Endothelial cell (in vitro differentiated cells): ENCODE data around the gene MEIS1. TPM values are rescaled to one million over a fixed set of nuclear protein-coding genes. Genes with fewer than 3 reads are reported as not detected.

Experiments
- DNase-seq: peaks from one replicate; pipeline ENCODE4 v3.0.0; 2021; ENCODE audit warnings: low spot score
- H3K27ac Mint-ChIP-seq: one replicate; pipeline ENCODE4 v1.8.0; 2021; ENCODE audit warnings: mixed read lengths, inconsistent platforms; ENCODE audit not compliant: unreplicated experiment
- H3K27me3 Mint-ChIP-seq: one replicate; pipeline ENCODE4 v1.8.0; 2021; ENCODE audit warnings: mild to moderate bottlenecking, moderate library complexity, mixed read lengths, inconsistent platforms; ENCODE audit not compliant: unreplicated experiment
- H3K36me3 Mint-ChIP-seq: one replicate; pipeline ENCODE4 v1.8.0; 2021; ENCODE audit warnings: mild to moderate bottlenecking, low read depth, mixed read lengths, inconsistent platforms; ENCODE audit not compliant: unreplicated experiment
- H3K4me1 Mint-ChIP-seq: one replicate; pipeline ENCODE4 v1.8.0; 2021; ENCODE audit warnings: mild to moderate bottlenecking, mixed read lengths, inconsistent platforms; ENCODE audit not compliant: unreplicated experiment
- H3K4me3 Mint-ChIP-seq: one replicate; pipeline ENCODE4 v1.8.0; 2021; ENCODE audit warnings: mild to moderate bottlenecking, mixed read lengths, inconsistent platforms; ENCODE audit not compliant: unreplicated experiment
- H3K9me3 Mint-ChIP-seq: one replicate; pipeline ENCODE4 v1.8.0; 2021; ENCODE audit warnings: mixed read lengths, inconsistent platforms; ENCODE audit not compliant: unreplicated experiment
- total RNA-seq: library from RNA; stranded (reverse); fragmentation: NEBNext Ultra II Directional; extraction: Animal tissue kit (Norgen Biotek cat#: 25700); gene quantifications from one replicate; pipeline ENCODE4 v1.2.1, GENCODE V29; 2021; ENCODE audit not compliant: unreplicated experiment
- TF ChIP-seq, protein P1 (sequence below): fragments of 200-600 bp; sonication (generic); IDR thresholded peaks from one replicate; pipeline ENCODE4 v1.5.0; 2021; ENCODE audit warnings: antibody characterized with exemption; ENCODE audit not compliant: unreplicated experiment

Gene MEIS1
- total RNA-seq, 1 donor from 2014 or later = 13.3 TPM

- H3K4me3 Mint-ChIP-seq = no peak overlapping the region
- H3K4me1 Mint-ChIP-seq = peaks cover 10% of the 10 kb centered on the region
- peaks cover 2% of the 10 kb centered on the region for H3K27me3 Mint-ChIP-seq
- DNase-seq = no peak
- no peaks in the 10 kb centered on the region for H3K36me3 Mint-ChIP-seq
- TF ChIP-seq, protein P1, sequence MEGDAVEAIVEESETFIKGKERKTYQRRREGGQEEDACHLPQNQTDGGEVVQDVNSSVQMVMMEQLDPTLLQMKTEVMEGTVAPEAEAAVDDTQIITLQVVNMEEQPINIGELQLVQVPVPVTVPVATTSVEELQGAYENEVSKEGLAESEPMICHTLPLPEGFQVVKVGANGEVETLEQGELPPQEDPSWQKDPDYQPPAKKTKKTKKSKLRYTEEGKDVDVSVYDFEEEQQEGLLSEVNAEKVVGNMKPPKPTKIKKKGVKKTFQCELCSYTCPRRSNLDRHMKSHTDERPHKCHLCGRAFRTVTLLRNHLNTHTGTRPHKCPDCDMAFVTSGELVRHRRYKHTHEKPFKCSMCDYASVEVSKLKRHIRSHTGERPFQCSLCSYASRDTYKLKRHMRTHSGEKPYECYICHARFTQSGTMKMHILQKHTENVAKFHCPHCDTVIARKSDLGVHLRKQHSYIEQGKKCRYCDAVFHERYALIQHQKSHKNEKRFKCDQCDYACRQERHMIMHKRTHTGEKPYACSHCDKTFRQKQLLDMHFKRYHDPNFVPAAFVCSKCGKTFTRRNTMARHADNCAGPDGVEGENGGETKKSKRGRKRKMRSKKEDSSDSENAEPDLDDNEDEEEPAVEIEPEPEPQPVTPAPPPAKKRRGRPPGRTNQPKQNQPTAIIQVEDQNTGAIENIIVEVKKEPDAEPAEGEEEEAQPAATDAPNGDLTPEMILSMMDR = no peak
- no peak overlapping the region for H3K27ac Mint-ChIP-seq
- H3K9me3 Mint-ChIP-seq = no peaks in the 10 kb centered on the region
Observed at GRCh38 chr2:66571918-66572317, 137.0 kb downstream of the MEIS1 start.

GRCh38 chr2:66572391-66572790 is 137.5 kb downstream of the MEIS1 start:
- peaks cover 10% of the 10 kb centered on the region for H3K4me1 Mint-ChIP-seq

GRCh38 chr2:66573416-66573815 is 138.5 kb downstream of the MEIS1 start:
- Mint-ChIP-seq H3K27ac (peak overlapping the region; percentile 83), H3K27me3 (peaks cover 10% of the 10 kb centered on the region), H3K4me1 (peaks cover 18% of the 10 kb centered on the region), H3K9me3 (no peaks in the 10 kb centered on the region), H3K36me3 (no peaks in the 10 kb centered on the region), H3K4me3 (no peak overlapping the region)
- TF ChIP-seq, protein P1 = no peak
- no peak for DNase-seq

More at GRCh38 chr2:66572391-66572790, 137.5 kb downstream of the MEIS1 start:
- no peak for DNase-seq
- H3K36me3 Mint-ChIP-seq = no peaks in the 10 kb centered on the region
- TF ChIP-seq, protein P1 = no peak
- H3K27me3 Mint-ChIP-seq = peaks cover 6% of the 10 kb centered on the region
- H3K27ac Mint-ChIP-seq = no peak overlapping the region
- H3K4me3 Mint-ChIP-seq = no peak overlapping the region
- H3K9me3 Mint-ChIP-seq = no peaks in the 10 kb centered on the region

GRCh38 chr2:66573821-66574233 is 138.9 kb downstream of the MEIS1 start:
- H3K27ac Mint-ChIP-seq = peak overlapping the region; percentile 83
- TF ChIP-seq, protein P1 = no peak
- no peaks in the 10 kb centered on the region for H3K9me3 Mint-ChIP-seq
- H3K4me1 Mint-ChIP-seq = peaks cover 16% of the 10 kb centered on the region
- H3K4me3 Mint-ChIP-seq = peak overlapping the region; percentile 31
- DNase-seq = peak; percentile 11
- peaks cover 13% of the 10 kb centered on the region for H3K27me3 Mint-ChIP-seq
- no peaks in the 10 kb centered on the region for H3K36me3 Mint-ChIP-seq

DNA sequence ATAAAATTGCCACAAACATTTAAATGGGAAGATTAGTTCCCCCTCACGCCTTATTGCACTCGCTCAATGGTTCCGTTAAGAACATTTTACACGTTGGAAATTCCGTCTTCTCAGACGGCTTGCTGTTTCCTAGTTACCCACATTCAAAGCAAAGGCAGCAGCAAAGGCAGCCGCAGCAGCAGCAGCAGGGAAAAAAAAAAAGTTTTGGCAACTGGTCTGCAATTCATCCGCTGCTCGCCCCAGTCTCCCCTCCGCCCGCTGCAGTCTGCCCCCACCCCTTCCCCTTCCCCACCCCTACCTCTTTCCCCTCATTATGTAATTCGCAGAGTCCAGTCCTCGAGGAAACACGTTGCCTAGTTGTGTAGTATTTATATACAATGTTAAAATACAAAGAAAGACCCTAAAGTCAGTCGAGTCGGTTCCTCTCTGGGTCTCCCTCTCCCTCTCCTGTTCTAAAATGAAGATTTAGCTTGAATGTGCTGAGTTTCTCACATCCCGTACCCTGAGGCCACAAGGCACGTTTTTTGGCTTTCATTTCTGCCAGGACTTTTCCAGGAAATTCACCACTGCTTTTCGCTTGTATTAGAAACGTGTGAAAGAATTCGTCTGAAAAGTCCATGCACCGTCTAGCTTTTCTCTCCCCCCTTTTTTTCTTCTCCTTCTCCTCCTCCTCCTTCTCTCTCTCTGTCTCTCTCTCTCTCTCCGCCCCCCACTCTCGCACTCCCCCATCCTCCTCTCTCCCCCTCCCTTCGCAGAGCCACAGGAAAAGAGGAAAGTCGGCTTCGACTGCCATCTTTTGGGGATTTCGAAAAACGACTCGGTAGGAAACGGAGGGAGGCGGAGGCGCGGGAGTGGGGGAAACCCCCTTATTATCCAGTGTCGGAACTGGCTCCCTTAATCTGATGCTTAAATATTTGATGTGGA is 140.0 kb downstream of the MEIS1 start:
- Mint-ChIP-seq H3K36me3 (no peaks in the 10 kb centered on the region), H3K27ac (peak overlapping the region; percentile 97), H3K4me1 (peaks cover 10% of the 10 kb centered on the region), H3K9me3 (no peaks in the 10 kb centered on the region), H3K27me3 (peaks cover 18% of the 10 kb centered on the region), H3K4me3 (peak overlapping the region; percentile 89)
- TF ChIP-seq, protein P1 = peak; percentile 18
- DNase-seq = peak; percentile 70
